GM21367 (cell line): ENCODE data around the gene PADI2.

Experiments used
- ATAC-seq: cut with Tn5 transposase; IDR thresholded peaks from one replicate; pipeline ENCODE4 v1.9.1; 2021; ENCODE audit not compliant: unreplicated experiment

The PADI2 gene

GRCh38 chr1:17119076-17119772 lies at the start of gene PADI2:
TSS of gene PADI2 (minus strand) at chr1:17119451. CDS start at chr1:17119371, 80 bp downstream.
- no peak for ATAC-seq

GRCh38 chr1:17168091-17168876 lies 49.0 kb upstream of the PADI2 start:
- no peak for ATAC-seq

GRCh38 chr1:17167786-17168090 lies 48.5 kb upstream of the PADI2 start:
- no peak for ATAC-seq

- no peak for ATAC-seq
These were observed 48.0 kb upstream of the PADI2 start for GRCh38 chr1:17167041-17167785.

- no peak for ATAC-seq
These were observed 46.6 kb upstream of the PADI2 start for GRCh38 chr1:17165823-17166222.

- no peak for ATAC-seq
These were observed 44.8 kb upstream of the PADI2 start for GRCh38 chr1:17163789-17164666.

- no peak for ATAC-seq
These were observed 44.1 kb upstream of the PADI2 start for GRCh38 chr1:17163371-17163770.

GRCh38 chr1:17162941-17163340 lies 43.7 kb upstream of the PADI2 start:
- no peak for ATAC-seq

GRCh38 chr1:17161926-17162800 lies 42.9 kb upstream of the PADI2 start:
- ATAC-seq: no peak

GRCh38 chr1:17161137-17161740 lies 42.0 kb upstream of the PADI2 start:
- ATAC-seq: no peak

GRCh38 chr1:17158961-17159360 lies 39.7 kb upstream of the PADI2 start:
- no peak for ATAC-seq

- no peak for ATAC-seq
These were observed 36.9 kb upstream of the PADI2 start for GRCh38 chr1:17156108-17156507.

GRCh38 chr1:17155257-17155920 lies 36.1 kb upstream of the PADI2 start:
- ATAC-seq: no peak

- ATAC-seq: no peak
These were observed 30.5 kb upstream of the PADI2 start for GRCh38 chr1:17149771-17150170.

- ATAC-seq: no peak
These were observed 29.8 kb upstream of the PADI2 start for GRCh38 chr1:17148950-17149608.

GRCh38 chr1:17145648-17146047 lies 26.4 kb upstream of the PADI2 start:
- no peak for ATAC-seq

- no peak for ATAC-seq
These were observed 24.5 kb upstream of the PADI2 start for GRCh38 chr1:17143760-17144159.

GRCh38 chr1:17141441-17142197 lies 22.4 kb upstream of the PADI2 start:
- peak; percentile 58 for ATAC-seq
